ENCODE results near the gene ZNF32. TPM values are rescaled to one million over a fixed set of nuclear protein-coding genes. Genes with fewer than 3 reads are reported as not detected.

Gene ZNF32
- polyA plus RNA-seq, 1 donor from 2014 or later: 162 TPM

DNA sequence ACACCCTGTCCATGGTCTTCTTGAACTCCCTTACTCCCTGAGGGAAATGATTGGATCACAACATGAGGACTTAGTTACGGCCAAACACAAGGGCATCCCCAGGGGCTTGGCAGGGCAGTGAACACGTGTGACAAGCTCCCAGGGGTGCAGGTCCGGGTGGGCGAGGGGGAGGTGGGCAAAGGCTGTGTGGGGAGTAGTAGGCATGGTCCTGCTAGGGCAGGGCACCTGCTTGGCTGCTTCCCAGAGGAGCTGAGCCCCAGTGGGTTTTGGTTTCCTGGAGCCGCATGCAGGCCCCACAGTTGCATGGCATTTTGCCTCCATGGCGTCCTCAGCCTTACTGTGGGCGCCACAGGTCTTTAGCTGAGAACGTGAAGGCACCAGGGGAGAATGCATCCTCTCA lies 46.6 kb upstream of the ZNF32 start:
- H3F3A ChIP-seq (ENCODE audit: insufficient read depth, low read length, poor library complexity, severe bottlenecking): no peaks in the 10 kb centered on the region
- H3K9me3 ChIP-seq (ENCODE audit: low read length): no peaks in the 10 kb centered on the region
- no peak overlapping the region for H3K4me3 ChIP-seq (ENCODE audit: low read length)
- no peaks in the 10 kb centered on the region for H4K20me1 ChIP-seq (ENCODE audit: insufficient read depth)
- H3K27ac ChIP-seq (ENCODE audit: low read length): no peak overlapping the region
- no peaks in the 10 kb centered on the region for H3K79me2 ChIP-seq (replicated peaks; ENCODE audit: insufficient read depth, low read length)
- peaks cover 8% of the 10 kb centered on the region for H3K27me3 ChIP-seq (ENCODE audit: insufficient read depth, low read depth, low read length)
- no peak overlapping the region for H2AFZ ChIP-seq (ENCODE audit: low read depth, low read length)
- H3K36me3 ChIP-seq (ENCODE audit: insufficient read depth, low read length): no peaks in the 10 kb centered on the region
- no peaks in the 10 kb centered on the region for H3K9me2 ChIP-seq (ENCODE audit: insufficient read depth, low read length)
- TF ChIP-seq TAF1 (IDR thresholded peaks at IDR 0.05; ENCODE audit: low read depth) (no peak), EP300 (conservative IDR thresholded peaks at IDR 0.05; ENCODE audit: poor library complexity, severe bottlenecking) (no peak), MXI1 (conservative IDR thresholded peaks at IDR 0.05; ENCODE audit: poor library complexity, severe bottlenecking) (no peak), RAD21 (conservative IDR thresholded peaks at IDR 0.05) (no peak), SMC3 (conservative IDR thresholded peaks at IDR 0.05; ENCODE audit: poor library complexity) (no peak), CTCF (IDR thresholded peaks at IDR 0.05; ENCODE audit: poor library complexity, severe bottlenecking) (no peak), POLR2AphosphoS5 (IDR thresholded peaks at IDR 0.05) (no peak), EZH2 (IDR thresholded peaks at IDR 0.05; ENCODE audit: borderline replicate concordance, insufficient read depth, low read length, poor library complexity, severe bottlenecking) (no peak)
- TF ChIP-seq, protein P1, sequence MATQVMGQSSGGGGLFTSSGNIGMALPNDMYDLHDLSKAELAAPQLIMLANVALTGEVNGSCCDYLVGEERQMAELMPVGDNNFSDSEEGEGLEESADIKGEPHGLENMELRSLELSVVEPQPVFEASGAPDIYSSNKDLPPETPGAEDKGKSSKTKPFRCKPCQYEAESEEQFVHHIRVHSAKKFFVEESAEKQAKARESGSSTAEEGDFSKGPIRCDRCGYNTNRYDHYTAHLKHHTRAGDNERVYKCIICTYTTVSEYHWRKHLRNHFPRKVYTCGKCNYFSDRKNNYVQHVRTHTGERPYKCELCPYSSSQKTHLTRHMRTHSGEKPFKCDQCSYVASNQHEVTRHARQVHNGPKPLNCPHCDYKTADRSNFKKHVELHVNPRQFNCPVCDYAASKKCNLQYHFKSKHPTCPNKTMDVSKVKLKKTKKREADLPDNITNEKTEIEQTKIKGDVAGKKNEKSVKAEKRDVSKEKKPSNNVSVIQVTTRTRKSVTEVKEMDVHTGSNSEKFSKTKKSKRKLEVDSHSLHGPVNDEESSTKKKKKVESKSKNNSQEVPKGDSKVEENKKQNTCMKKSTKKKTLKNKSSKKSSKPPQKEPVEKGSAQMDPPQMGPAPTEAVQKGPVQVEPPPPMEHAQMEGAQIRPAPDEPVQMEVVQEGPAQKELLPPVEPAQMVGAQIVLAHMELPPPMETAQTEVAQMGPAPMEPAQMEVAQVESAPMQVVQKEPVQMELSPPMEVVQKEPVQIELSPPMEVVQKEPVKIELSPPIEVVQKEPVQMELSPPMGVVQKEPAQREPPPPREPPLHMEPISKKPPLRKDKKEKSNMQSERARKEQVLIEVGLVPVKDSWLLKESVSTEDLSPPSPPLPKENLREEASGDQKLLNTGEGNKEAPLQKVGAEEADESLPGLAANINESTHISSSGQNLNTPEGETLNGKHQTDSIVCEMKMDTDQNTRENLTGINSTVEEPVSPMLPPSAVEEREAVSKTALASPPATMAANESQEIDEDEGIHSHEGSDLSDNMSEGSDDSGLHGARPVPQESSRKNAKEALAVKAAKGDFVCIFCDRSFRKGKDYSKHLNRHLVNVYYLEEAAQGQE (IDR thresholded peaks at IDR 0.05; ENCODE audit: borderline replicate concordance): no peak
- no peak overlapping the region for H3K4me2 ChIP-seq (ENCODE audit: low read length)
- no peak overlapping the region for H3K9ac ChIP-seq (ENCODE audit: low read length)

- Histone ChIP-seq H3F3A (ENCODE audit: insufficient read depth, low read length, poor library complexity, severe bottlenecking) (no peaks in the 10 kb centered on the region), H3K27ac (ENCODE audit: low read length) (no peak overlapping the region), H2AFZ (ENCODE audit: low read depth, low read length) (no peak overlapping the region), H3K36me3 (ENCODE audit: insufficient read depth, low read length) (no peaks in the 10 kb centered on the region), H4K20me1 (ENCODE audit: insufficient read depth) (no peaks in the 10 kb centered on the region), H3K9me2 (ENCODE audit: insufficient read depth, low read length) (no peaks in the 10 kb centered on the region), H3K9me3 (ENCODE audit: low read length) (no peaks in the 10 kb centered on the region), H3K9ac (ENCODE audit: low read length) (no peak overlapping the region), H3K4me2 (ENCODE audit: low read length) (no peak overlapping the region), H3K4me3 (ENCODE audit: low read length) (no peak overlapping the region), H3K27me3 (ENCODE audit: insufficient read depth, low read depth, low read length) (peaks cover 12% of the 10 kb centered on the region), H3K79me2 (replicated peaks; ENCODE audit: insufficient read depth, low read length) (no peaks in the 10 kb centered on the region)
- TF ChIP-seq POLR2AphosphoS5 (IDR thresholded peaks at IDR 0.05) (no peak), CTCF (IDR thresholded peaks at IDR 0.05; ENCODE audit: poor library complexity, severe bottlenecking) (no peak), TAF1 (IDR thresholded peaks at IDR 0.05; ENCODE audit: low read depth) (no peak), EP300 (conservative IDR thresholded peaks at IDR 0.05; ENCODE audit: poor library complexity, severe bottlenecking) (no peak), RAD21 (conservative IDR thresholded peaks at IDR 0.05) (no peak), EZH2 (IDR thresholded peaks at IDR 0.05; ENCODE audit: borderline replicate concordance, insufficient read depth, low read length, poor library complexity, severe bottlenecking) (no peak), MXI1 (conservative IDR thresholded peaks at IDR 0.05; ENCODE audit: poor library complexity, severe bottlenecking) (no peak), SMC3 (conservative IDR thresholded peaks at IDR 0.05; ENCODE audit: poor library complexity) (no peak)
- TF ChIP-seq, protein P1 (IDR thresholded peaks at IDR 0.05; ENCODE audit: borderline replicate concordance): no peak
Observed at GRCh38 chr10:43694526-43694925, 45.8 kb upstream of the ZNF32 start.

Measured in neural cell (in vitro differentiated cells).